Rectal smooth muscle tissue (tissue), 1 donor: ENCODE measurements around the gene CDAN1.

Experiments
- H3K27ac ChIP-seq: one replicate; pipeline ENCODE4 v1.7.0; 2013; ENCODE audit warnings: low read depth, low read length, inconsistent platforms
- H3K27me3 ChIP-seq: one replicate; pipeline ENCODE4 v1.7.0; 2013; ENCODE audit warnings: low read length; ENCODE audit not compliant: control insufficient read depth, insufficient read depth
- H3K36me3 ChIP-seq: one replicate; pipeline ENCODE4 v1.7.0; 2013; ENCODE audit warnings: low read length; ENCODE audit not compliant: control insufficient read depth, insufficient read depth
- H3K4me1 ChIP-seq: one replicate; pipeline ENCODE4 v1.7.0; 2013; ENCODE audit warnings: low read length; ENCODE audit not compliant: control insufficient read depth, insufficient read depth
- H3K4me3 ChIP-seq: one replicate; pipeline ENCODE4 v1.7.0; 2013; ENCODE audit warnings: low read length
- H3K9ac ChIP-seq: one replicate; pipeline ENCODE4 v1.7.0; 2013; ENCODE audit warnings: low read length

The CDAN1 gene

GRCh38 chr15:42716626-42717025 lies 20.3 kb downstream of the CDAN1 start:
- Histone ChIP-seq H3K4me1 (no peaks in the 10 kb centered on the region), H3K27ac (no peak overlapping the region), H3K27me3 (no peaks in the 10 kb centered on the region), H3K9ac (no peak overlapping the region), H3K36me3 (peaks cover 17% of the 10 kb centered on the region), H3K4me3 (no peak overlapping the region)

GRCh38 chr15:42716125-42716524 lies 20.8 kb downstream of the CDAN1 start:
- H3K27ac ChIP-seq = no peak overlapping the region
- no peaks in the 10 kb centered on the region for H3K4me1 ChIP-seq
- no peak overlapping the region for H3K4me3 ChIP-seq
- no peaks in the 10 kb centered on the region for H3K27me3 ChIP-seq
- peaks cover 17% of the 10 kb centered on the region for H3K36me3 ChIP-seq
- no peak overlapping the region for H3K9ac ChIP-seq

GRCh38 chr15:42712584-42712983 lies 24.3 kb downstream of the CDAN1 start:
- no peaks in the 10 kb centered on the region for H3K4me1 ChIP-seq
- no peak overlapping the region for H3K9ac ChIP-seq
- no peak overlapping the region for H3K27ac ChIP-seq
- H3K4me3 ChIP-seq = no peak overlapping the region
- H3K27me3 ChIP-seq = no peaks in the 10 kb centered on the region
- no peaks in the 10 kb centered on the region for H3K36me3 ChIP-seq

- no peak overlapping the region for H3K4me3 ChIP-seq
- H3K27ac ChIP-seq = no peak overlapping the region
- no peaks in the 10 kb centered on the region for H3K36me3 ChIP-seq
- no peak overlapping the region for H3K9ac ChIP-seq
- no peaks in the 10 kb centered on the region for H3K27me3 ChIP-seq
- H3K4me1 ChIP-seq = no peaks in the 10 kb centered on the region
Measured at GRCh38 chr15:42711746-42712145, 25.2 kb downstream of the CDAN1 start.

- Histone ChIP-seq H3K27ac (no peak overlapping the region), H3K4me3 (no peak overlapping the region), H3K4me1 (no peaks in the 10 kb centered on the region), H3K9ac (no peak overlapping the region), H3K36me3 (no peaks in the 10 kb centered on the region), H3K27me3 (no peaks in the 10 kb centered on the region)
Measured at GRCh38 chr15:42710662-42711061, 26.3 kb downstream of the CDAN1 start.

- H3K9ac ChIP-seq = no peak overlapping the region
- no peaks in the 10 kb centered on the region for H3K36me3 ChIP-seq
- H3K27ac ChIP-seq = no peak overlapping the region
- no peak overlapping the region for H3K4me3 ChIP-seq
- H3K27me3 ChIP-seq = no peaks in the 10 kb centered on the region
- H3K4me1 ChIP-seq = no peaks in the 10 kb centered on the region
Measured at GRCh38 chr15:42707873-42708544, 28.9 kb downstream of the CDAN1 start.

GRCh38 chr15:42707068-42707467 lies 29.9 kb downstream of the CDAN1 start:
- no peaks in the 10 kb centered on the region for H3K4me1 ChIP-seq

GRCh38 chr15:42705336-42705735 lies 31.6 kb downstream of the CDAN1 start:
- no peak overlapping the region for H3K27ac ChIP-seq
- H3K36me3 ChIP-seq = no peaks in the 10 kb centered on the region
- H3K4me1 ChIP-seq = no peaks in the 10 kb centered on the region
- H3K9ac ChIP-seq = no peak overlapping the region
- no peaks in the 10 kb centered on the region for H3K27me3 ChIP-seq
- H3K4me3 ChIP-seq = no peak overlapping the region

More at GRCh38 chr15:42707068-42707467, 29.9 kb downstream of the CDAN1 start:
- no peaks in the 10 kb centered on the region for H3K27me3 ChIP-seq
- H3K4me3 ChIP-seq = no peak overlapping the region
- no peak overlapping the region for H3K9ac ChIP-seq
- H3K36me3 ChIP-seq = no peaks in the 10 kb centered on the region
- H3K27ac ChIP-seq = no peak overlapping the region

GRCh38 chr15:42704492-42704926 lies 32.4 kb downstream of the CDAN1 start:
- no peaks in the 10 kb centered on the region for H3K36me3 ChIP-seq
- no peaks in the 10 kb centered on the region for H3K4me1 ChIP-seq
- no peak overlapping the region for H3K4me3 ChIP-seq
- no peaks in the 10 kb centered on the region for H3K27me3 ChIP-seq
- no peak overlapping the region for H3K27ac ChIP-seq
- H3K9ac ChIP-seq = peak overlapping the region; percentile 32

GRCh38 chr15:42696626-42697025 lies 40.3 kb downstream of the CDAN1 start:
- Histone ChIP-seq H3K4me1 (no peaks in the 10 kb centered on the region), H3K36me3 (peaks cover 4% of the 10 kb centered on the region), H3K4me3 (no peak overlapping the region), H3K9ac (no peak overlapping the region), H3K27ac (no peak overlapping the region), H3K27me3 (no peaks in the 10 kb centered on the region)

GRCh38 chr15:42695527-42696071 lies 41.3 kb downstream of the CDAN1 start:
- Histone ChIP-seq H3K4me3 (no peak overlapping the region), H3K27me3 (no peaks in the 10 kb centered on the region), H3K4me1 (no peaks in the 10 kb centered on the region), H3K27ac (no peak overlapping the region), H3K36me3 (peaks cover 4% of the 10 kb centered on the region), H3K9ac (no peak overlapping the region)

- Histone ChIP-seq H3K36me3 (peaks cover 6% of the 10 kb centered on the region), H3K4me3 (no peak overlapping the region), H3K27ac (no peak overlapping the region), H3K9ac (no peak overlapping the region), H3K27me3 (no peaks in the 10 kb centered on the region), H3K4me1 (no peaks in the 10 kb centered on the region)
Measured at GRCh38 chr15:42694398-42694797, 42.5 kb downstream of the CDAN1 start.

- Histone ChIP-seq H3K36me3 (peaks cover 7% of the 10 kb centered on the region), H3K4me1 (no peaks in the 10 kb centered on the region), H3K9ac (no peak overlapping the region)
Measured at GRCh38 chr15:42693942-42694341, 43.0 kb downstream of the CDAN1 start.

More at GRCh38 chr15:42693942-42694341, 43.0 kb downstream of the CDAN1 start:
- no peaks in the 10 kb centered on the region for H3K27me3 ChIP-seq
- H3K4me3 ChIP-seq = no peak overlapping the region
- H3K27ac ChIP-seq = no peak overlapping the region
